Measurements from ENCODE around the gene PHTF2. TPM values are rescaled to one million over a fixed set of nuclear protein-coding genes. Genes with fewer than 3 reads are reported as not detected.

Gene PHTF2
- total and polyA plus RNA-seq, 10 of the 15 experiments (the other 5 are each of a cell fraction or from before 2014, with no cell fraction given): 12.9 to 41.8 (median 27.0) TPM

GRCh38 chr7:77958436-77958835, 159.9 kb downstream of the PHTF2 start:
- CTCF ChIA-PET: no interaction called here
- no peak for TF ChIP-seq MYB (IDR thresholded peaks at IDR 0.05; ENCODE audit: borderline replicate concordance, low read depth, low read length)
- no peak for TF ChIP-seq E4F1 (IDR thresholded peaks at IDR 0.05; ENCODE audit: borderline replicate concordance, partially characterized antibody)
- POLR2A ChIA-PET: no interaction called here
- no peak for FAIRE-seq
- Histone ChIP-seq H3K79me2 (ENCODE audit: control insufficient read depth, insufficient read depth, low read length) (no peaks in the 10 kb centered on the region), H4K20me1 (ENCODE audit: control insufficient read depth, insufficient read depth) (no peaks in the 10 kb centered on the region), H3K4me3 (no peak overlapping the region), H3K27ac (ENCODE audit: control insufficient read depth, insufficient read depth) (no peak overlapping the region), H3K9me3 (replicated peaks; ENCODE audit: control insufficient read depth, insufficient read depth, low read length) (no peaks in the 10 kb centered on the region), H3K4me1 (ENCODE audit: control insufficient read depth, insufficient read depth, low read length) (no peaks in the 10 kb centered on the region), H3K4me2 (ENCODE audit: control insufficient read depth, insufficient read depth) (no peak overlapping the region), H3K36me3 (ENCODE audit: control insufficient read depth in 2 of 2, insufficient read depth in 2 of 2, low read length in 1 of 2) (no peaks in the 10 kb centered on the region; a peak in 1 of 4 replicates), H2AFZ (ENCODE audit: control insufficient read depth, low read depth, low read length) (no peak overlapping the region), H3K9ac (ENCODE audit: control insufficient read depth, insufficient read depth, low read length) (no peak overlapping the region), H3K27me3 (replicated peaks in 1 of 2; ENCODE audit: control insufficient read depth in 2 of 2, insufficient read depth in 2 of 2, low read length in 1 of 2) (no peaks in the 10 kb centered on the region)
- BruUV-seq (replicated peaks): no TSS peak
- SMC1A ChIA-PET (ENCODE audit: uncharacterized antibody, unreplicated experiment): no interaction called here
- in situ Hi-C loops (cut with MboI): no loop called here
- DNase-seq (ENCODE audit: low read depth, low spot score): no peak
- ATAC-seq: no peak
- RAD21 ChIA-PET (ENCODE audit: unreplicated experiment): no interaction called here
- WGBS (ENCODE audit: insufficient coverage, insufficient replicate concordance, low lambda C conversion rate, missing lambda C conversion rate): 100% methylated on average over 2 of the region's 2 CpGs
- intact Hi-C loops (cut with micrococcal nuclease; ENCODE audit: unreplicated experiment): no loop called here

GRCh38 chr7:77959080-77959479, 160.5 kb downstream of the PHTF2 start:
- POLR2A ChIA-PET: interaction anchor here (0.5 to 0.7 kb wide), 2 partner anchors 151 to 375 kb away, joined by 4 to 6 read pairs; no protein-coding TSS in a partner anchor
- H3K36me3 ChIP-seq (ENCODE audit: control insufficient read depth in 2 of 2, insufficient read depth in 2 of 2, low read length in 1 of 2): no peaks in the 10 kb centered on the region; a peak in 1 of 4 replicates
- no peak overlapping the region for H2AFZ ChIP-seq (ENCODE audit: control insufficient read depth, low read depth, low read length)
- H3K27ac ChIP-seq (ENCODE audit: control insufficient read depth, insufficient read depth): no peak overlapping the region
- H3K9me3 ChIP-seq (replicated peaks; ENCODE audit: control insufficient read depth, insufficient read depth, low read length): no peaks in the 10 kb centered on the region
- DNase-seq (ENCODE audit: low read depth, low spot score) (no peak), FAIRE-seq (no peak), ATAC-seq (no peak)
- no peaks in the 10 kb centered on the region for H3K27me3 ChIP-seq (replicated peaks in 1 of 2; ENCODE audit: control insufficient read depth in 2 of 2, insufficient read depth in 2 of 2, low read length in 1 of 2)
- RAD21 ChIA-PET (ENCODE audit: unreplicated experiment): no interaction called here
- H3K9ac ChIP-seq (ENCODE audit: control insufficient read depth, insufficient read depth, low read length): no peak overlapping the region
- in situ Hi-C loops (cut with MboI): no loop called here
- no TSS peak for BruUV-seq (replicated peaks)
- SMC1A ChIA-PET (ENCODE audit: uncharacterized antibody, unreplicated experiment): interaction anchor here (0.6 kb wide), 1 partner anchor 80 kb away, joined by 3 read pairs; no protein-coding TSS in a partner anchor
- 95% methylated on average over 2 of the region's 2 CpGs for WGBS (ENCODE audit: insufficient coverage, insufficient replicate concordance, low lambda C conversion rate, missing lambda C conversion rate)
- CTCF ChIA-PET: interaction anchor here (1.0 kb wide), 1 partner anchor 15 kb away, joined by 4 read pairs; no protein-coding TSS in a partner anchor
- H3K4me3 ChIP-seq: no peak overlapping the region
- no peaks in the 10 kb centered on the region for H4K20me1 ChIP-seq (ENCODE audit: control insufficient read depth, insufficient read depth)
- no peaks in the 10 kb centered on the region for H3K4me1 ChIP-seq (ENCODE audit: control insufficient read depth, insufficient read depth, low read length)
- intact Hi-C loops (cut with micrococcal nuclease; ENCODE audit: unreplicated experiment): no loop called here
- no peaks in the 10 kb centered on the region for H3K79me2 ChIP-seq (ENCODE audit: control insufficient read depth, insufficient read depth, low read length)
- no peak overlapping the region for H3K4me2 ChIP-seq (ENCODE audit: control insufficient read depth, insufficient read depth)
- no peak for TF ChIP-seq FOS (IDR thresholded peaks at IDR 0.05; ENCODE audit: borderline replicate concordance, extremely low read depth, insufficient read length)
- no peak for TF ChIP-seq IKZF1 (conservative IDR thresholded peaks at IDR 0.05)
- TF ChIP-seq BHLHE40 (IDR thresholded peaks at IDR 0.05; ENCODE audit: borderline replicate concordance in 1 of 2, low read depth in 2 of 2, low read length in 1 of 2): no peak
- TF ChIP-seq NFIC (IDR thresholded peaks at IDR 0.05; ENCODE audit: low read depth, low read length): no peak
- TF ChIP-seq CTCF (IDR thresholded peaks at IDR 0.05 in 2 of 3, conservative IDR thresholded peaks at IDR 0.05 in 1 of 3; ENCODE audit: control insufficient read depth in 2 of 3, extremely low read depth in 1 of 3, insufficient read depth in 1 of 3, low read depth in 3 of 3, low read length in 3 of 3): no peak
- no peak for TF ChIP-seq CBX5 (IDR thresholded peaks at IDR 0.05; ENCODE audit: low read depth)
- no peak for TF ChIP-seq SMARCA5 (IDR thresholded peaks at IDR 0.05)
- TF ChIP-seq MEF2A (IDR thresholded peaks at IDR 0.05; ENCODE audit: insufficient read depth, low read depth, low read length): no peak
- no peak for TF ChIP-seq NBN (IDR thresholded peaks at IDR 0.05)
- TF ChIP-seq PAX8 (IDR thresholded peaks at IDR 0.05): no peak
- TF ChIP-seq PML (IDR thresholded peaks at IDR 0.05; ENCODE audit: low read length): no peak
- no peak for TF ChIP-seq TBL1XR1 (IDR thresholded peaks at IDR 0.05; ENCODE audit: low read depth, low read length)
- no peak for TF ChIP-seq JUND (IDR thresholded peaks at IDR 0.05; ENCODE audit: low read depth, low read length)
